ENCODE results near the gene LRRC4C.

- no peak for TF ChIP-seq CTCF (IDR thresholded peaks at IDR 0.05)
- TF ChIP-seq POLR2A (IDR thresholded peaks at IDR 0.05), result no peak
Measured at GRCh38 chr11:41058138-41058537, 401.3 kb downstream of the LRRC4C start.
